Measurements from ENCODE around the gene CYP26B1. TPM values are rescaled to one million over a fixed set of nuclear protein-coding genes. Genes with fewer than 3 reads are reported as not detected.

Gene CYP26B1
- total and polyA plus RNA-seq, 2 of the 8 experiments (the other 6 are each of a cell fraction or from before 2014, with no cell fraction given), result 0.06 to 0.69 TPM

DNA sequence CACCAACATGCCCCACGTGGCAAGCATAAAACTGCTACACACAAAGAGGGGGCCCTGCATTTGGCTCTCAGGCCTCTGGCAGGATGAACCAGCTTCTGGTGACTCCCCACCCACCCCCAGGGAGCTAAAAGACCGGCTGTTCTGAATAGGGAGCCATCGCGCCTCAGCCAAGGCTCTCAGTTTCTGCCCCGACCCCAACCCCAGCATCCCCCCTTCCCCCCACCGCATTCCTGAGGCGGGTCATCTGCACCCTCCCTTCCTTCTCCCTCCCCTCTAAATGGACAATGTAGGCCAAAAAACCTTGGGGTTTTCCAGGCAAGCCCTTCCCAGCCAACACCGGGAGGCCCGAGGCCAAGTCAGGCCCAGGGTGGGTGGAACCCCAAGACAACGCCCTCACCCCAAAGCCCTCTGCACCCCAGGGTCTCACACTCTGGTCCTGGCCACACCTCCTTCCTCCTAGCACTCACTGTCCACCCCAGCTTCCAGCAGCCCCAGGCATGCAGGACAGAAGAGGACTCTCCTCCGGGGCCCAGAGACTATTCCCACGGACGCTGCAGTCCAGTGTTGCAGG is 5.7 kb downstream of the CYP26B1 start (continued):
- no peak for TF ChIP-seq SP2 (IDR thresholded peaks at IDR 0.05; ENCODE audit: low read length)
- no peak for TF ChIP-seq MAFK (IDR thresholded peaks at IDR 0.05; ENCODE audit: low read depth, low read length)
- TF ChIP-seq HDAC2 (IDR thresholded peaks at IDR 0.05; ENCODE audit: borderline replicate concordance in 1 of 2, low read depth in 2 of 2, low read length in 2 of 2), result no peak
- no peak for TF ChIP-seq CHD2 (IDR thresholded peaks at IDR 0.05; ENCODE audit: low read length)
- TF ChIP-seq, protein P1, sequence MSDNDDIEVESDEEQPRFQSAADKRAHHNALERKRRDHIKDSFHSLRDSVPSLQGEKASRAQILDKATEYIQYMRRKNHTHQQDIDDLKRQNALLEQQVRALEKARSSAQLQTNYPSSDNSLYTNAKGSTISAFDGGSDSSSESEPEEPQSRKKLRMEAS (IDR thresholded peaks at IDR 0.05), result no peak
- no peak for TF ChIP-seq CREB1 (IDR thresholded peaks at IDR 0.05)
- no peak for TF ChIP-seq JUND (IDR thresholded peaks at IDR 0.05; ENCODE audit: low read length)

All from H1 (cell line).